ENCODE data around the gene ESF1. TPM values are rescaled to one million over a fixed set of nuclear protein-coding genes. Genes with fewer than 3 reads are reported as not detected.

The ESF1 gene
- total RNA-seq, 1 experiment from 2014 or later, result 36.9 TPM

- H2BK120ac ChIP-seq (ENCODE audit: low read depth, low read length, poor library complexity, severe bottlenecking), result no peak overlapping the region
- H4K5ac ChIP-seq (ENCODE audit: insufficient read length, low read depth, low read length), result no peak overlapping the region
- no peak for DNase-seq
- H2BK5ac ChIP-seq (ENCODE audit: insufficient read length, low read length), result no peak overlapping the region
- no peaks in the 10 kb centered on the region for H3K23me2 ChIP-seq (ENCODE audit: insufficient read length, low read depth, low read length, poor library complexity, severe bottlenecking)
- H3K14ac ChIP-seq (ENCODE audit: insufficient read depth, low read length), result no peak overlapping the region
- WGBS (ENCODE audit: extremely low coverage, insufficient read length, low lambda C conversion rate), result no CpG with 5 or more reads among the region's 3 CpGs
- no peaks in the 10 kb centered on the region for H3K79me2 ChIP-seq (ENCODE audit: insufficient read depth, low read length)
- Mint-ChIP-seq H3K4me3 (no peak overlapping the region), H3K27ac (no peak overlapping the region), H3K9me3 (peaks cover 13 to 14% of the 10 kb centered on the region in 2 experiments), H3K4me1 (no peaks in the 10 kb centered on the region), H3K36me3 (ENCODE audit: insufficient read depth in 1 of 3, low read depth in 3 of 3) (peaks cover 54 to 62% (median 61%) of the 10 kb centered on the region in 3 experiments), H3K27me3 (ENCODE audit: low read depth) (no peaks in the 10 kb centered on the region)
- H3K56ac ChIP-seq (ENCODE audit: insufficient read length, low read depth, low read length), result no peak overlapping the region
- H3K18ac ChIP-seq (ENCODE audit: insufficient read length, low read depth, low read length), result no peak overlapping the region
- H4K91ac ChIP-seq (ENCODE audit: insufficient read length, low read depth, low read length), result no peak overlapping the region
- TF ChIP-seq, protein P1, sequence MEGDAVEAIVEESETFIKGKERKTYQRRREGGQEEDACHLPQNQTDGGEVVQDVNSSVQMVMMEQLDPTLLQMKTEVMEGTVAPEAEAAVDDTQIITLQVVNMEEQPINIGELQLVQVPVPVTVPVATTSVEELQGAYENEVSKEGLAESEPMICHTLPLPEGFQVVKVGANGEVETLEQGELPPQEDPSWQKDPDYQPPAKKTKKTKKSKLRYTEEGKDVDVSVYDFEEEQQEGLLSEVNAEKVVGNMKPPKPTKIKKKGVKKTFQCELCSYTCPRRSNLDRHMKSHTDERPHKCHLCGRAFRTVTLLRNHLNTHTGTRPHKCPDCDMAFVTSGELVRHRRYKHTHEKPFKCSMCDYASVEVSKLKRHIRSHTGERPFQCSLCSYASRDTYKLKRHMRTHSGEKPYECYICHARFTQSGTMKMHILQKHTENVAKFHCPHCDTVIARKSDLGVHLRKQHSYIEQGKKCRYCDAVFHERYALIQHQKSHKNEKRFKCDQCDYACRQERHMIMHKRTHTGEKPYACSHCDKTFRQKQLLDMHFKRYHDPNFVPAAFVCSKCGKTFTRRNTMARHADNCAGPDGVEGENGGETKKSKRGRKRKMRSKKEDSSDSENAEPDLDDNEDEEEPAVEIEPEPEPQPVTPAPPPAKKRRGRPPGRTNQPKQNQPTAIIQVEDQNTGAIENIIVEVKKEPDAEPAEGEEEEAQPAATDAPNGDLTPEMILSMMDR (conservative IDR thresholded peaks at IDR 0.05), result no peak
- H2BK12ac ChIP-seq (ENCODE audit: insufficient read length, low read depth, low read length), result no peak overlapping the region
- H2BK15ac ChIP-seq (ENCODE audit: low read depth, low read length), result no peak overlapping the region
- H4K20me1 ChIP-seq (ENCODE audit: control insufficient read depth, insufficient read depth, insufficient read length), result no peaks in the 10 kb centered on the region
- no peak overlapping the region for H3T11ph ChIP-seq (ENCODE audit: low read length)
- H2AK5ac ChIP-seq (ENCODE audit: insufficient read length, low read length), result no peak overlapping the region
- H3K9ac ChIP-seq (ENCODE audit: extremely low read depth, insufficient read length, low read length), result no peak overlapping the region
- no peaks in the 10 kb centered on the region for H3K79me1 ChIP-seq (ENCODE audit: insufficient read depth, low read depth, low read length, poor library complexity, severe bottlenecking)
- H3K9me3 ChIP-seq (ENCODE audit: control insufficient read depth, low read depth, low read length), result no peaks in the 10 kb centered on the region
- no peak overlapping the region for H4K8ac ChIP-seq (replicated peaks; ENCODE audit: insufficient read length, low read depth, low read length)
- H2BK20ac ChIP-seq (ENCODE audit: low read depth, low read length, poor library complexity, severe bottlenecking), result no peak overlapping the region
- no peak overlapping the region for H3K23ac ChIP-seq (ENCODE audit: insufficient read length, low read depth, low read length)
- no peaks in the 10 kb centered on the region for H3K4me1 ChIP-seq (ENCODE audit: insufficient read depth, low read length)
- H3K4ac ChIP-seq (ENCODE audit: low read depth, low read length), result no peak overlapping the region
- H3K4me2 ChIP-seq (ENCODE audit: insufficient read depth, insufficient read length, low read length), result no peak overlapping the region
- H3K27ac ChIP-seq (ENCODE audit: insufficient read length, low read depth, low read length), result no peak overlapping the region
- H3K27me3 ChIP-seq (ENCODE audit: insufficient read depth, low read length), result no peaks in the 10 kb centered on the region
- H2AFZ ChIP-seq (ENCODE audit: low read length), result no peak overlapping the region
Measured at GRCh38 chr20:13736436-13737191, 48.1 kb downstream of the ESF1 start.

Data from H9 (cell line).